Heart right ventricle (tissue), 16 donors: ENCODE data around the gene EEFSEC. TPM values are rescaled to one million over a fixed set of nuclear protein-coding genes. Genes with fewer than 3 reads are reported as not detected.

Experiments
- ATAC-seq, 8 donors: fragments of 200-7000 bp; cut with Tn5 transposase; one replicate each; pipeline ENCODE4 v1.9.1; 2020; ENCODE audit warnings: mild to moderate bottlenecking in 8 of 8, moderate library complexity in 8 of 8, moderate number of reproducible peaks in 1 of 8
- DNase-seq, 2 donors: peaks; one replicate each; pipeline ENCODE4 v3.0.0-alpha.2; 2020
- H3K27ac ChIP-seq, 10 donors: fragments of 200-600 bp; sonication (generic) in 2 of 10; one replicate each; pipeline versions ENCODE4 v1.5.0 to v1.8.0; 2020 to 2022; ENCODE audit warnings: mild to moderate bottlenecking in 3 of 10
- H3K27me3 ChIP-seq, 7 donors: fragments of 200-600 bp; one replicate each; pipeline ENCODE4 v1.8.0; 2021 to 2022; ENCODE audit warnings: mild to moderate bottlenecking in 2 of 7
- H3K36me3 ChIP-seq, 9 donors: fragments of 200-600 bp; sonication (generic) in 1 of 9; one replicate each; pipeline versions ENCODE4 v1.5.0 to v1.8.0; 2020 to 2022; ENCODE audit warnings: mild to moderate bottlenecking in 2 of 9
- H3K4me1 ChIP-seq, 9 donors: fragments of 200-600 bp; sonication (generic) in 1 of 9; one replicate each; pipeline versions ENCODE4 v1.5.0 to v1.8.0; 2020 to 2022; ENCODE audit warnings: mild to moderate bottlenecking in 4 of 9
- H3K4me3 ChIP-seq, 10 donors: fragments of 200-600 bp; sonication (generic) in 2 of 10; one replicate each; pipeline versions ENCODE4 v1.5.0 to v1.8.0; 2020 to 2022; ENCODE audit warnings: mild to moderate bottlenecking in 7 of 10, moderate library complexity in 2 of 10
- H3K9me3 ChIP-seq, 11 donors: fragments of 200-600 bp in 10 of 11; sonication (generic) in 2 of 11; one replicate each; pipeline versions ENCODE4 v1.5.0 to v1.8.0; 2013 to 2022; ENCODE audit warnings: mild to moderate bottlenecking in 2 of 11, control low read depth in 1 of 11, moderate library complexity in 1 of 11
- CTCF ChIP-seq, 9 donors: fragments of 200-600 bp; sonication (generic) in 2 of 9; IDR thresholded peaks; one replicate each; pipeline versions ENCODE4 v1.5.0 to v1.8.0; 2021 to 2022; ENCODE audit warnings: antibody characterized with exemption in 9 of 9, mild to moderate bottlenecking in 5 of 9, moderate library complexity in 1 of 9
- WGBS, 2 donors: extraction: QIAGEN DNeasy Blood & Tissue Kit; methylation state at CpG; one replicate each; pipeline ENCODE4 v1.1.7; 2013; ENCODE audit warnings: inconsistent platforms in 1 of 2; 5-methylcytosine and 5-hydroxymethylcytosine counted together
- intact Hi-C, 10 donors: fragments of 100-400 bp; cut with DNase I; formaldehyde crosslinking; loops; one replicate each; pipeline versions ENCODE4 v1.11.1 to v1.14.2; 2022
- polyA plus RNA-seq, 2 donors: library from polyadenylated mRNA; stranded (reverse); fragments of 200-250 nt; gene quantifications; one replicate each; pipeline ENCODE4 v1.2.3, GENCODE V29; 2013
- total RNA-seq, 10 donors: library from RNA; stranded (reverse); fragmentation: NEBNext Ultra II Directional in 3 of 10; extraction: Animal tissue kit (Norgen Biotek cat#: 25700) in 3 of 10; gene quantifications; one replicate each; pipeline versions ENCODE4 v1.2.1 to v1.2.4, GENCODE V29; 2021 to 2023
- donor health status: Arrhythmogenic right ventricular cardiomyopathy.
- donor health status: ischemic (EF 13 %, LVEDD 7.1; RV severe dilation, severe dysfunction).
- donor health status: healthy with polysubstance abuse.
- donor health status: DM: no; HTN: yes; CAD: no.
- donor health status: DM: no; HTN: no; CAD: no.
- donor health status: ischemic (EF 25% LVEDD 6.9; RV normal size, moderate dysfunction).
- donor health status: ischemic (EF 25% LVEDD 5.7; RV mildly dilated, moderate dysfunction).
- donor health status: healthy.
- donor health status: DM: yes; HTN: yes; CAD: no.
- donor health status: Ischemic cardiomyopathy.
- donor health status: ischemic (EF 35%, LVEDD 5.7; RV mildly dilated, moderate dysfunction).
- donor health status: nonischemic (EF 11% LVEDD 7.7; RV severe dilation, severe dysfunction).
- donor health status: DM: yes; HTN: yes; CAD: no.
- donor health status: PGD.
- donor health status: ischemic (EF 29% LVEDD 5.4; RV normal size, mild dysfunction).
- donor health status: nonischemic (EF 23%, LVEDD 6.1; RV moderate dilation, normal function).

Gene EEFSEC
- total and polyA plus RNA-seq, 12 donors, result 16.5 to 29.5 (median 25.0) TPM

- intact Hi-C loops, result no loop called here
These were observed 221.6 kb downstream of the EEFSEC start for GRCh38 chr3:128374746-128375445.

GRCh38 chr3:128376516-128376915 is 223.2 kb downstream of the EEFSEC start:
- Histone ChIP-seq H3K4me3 (no peak overlapping the region), H3K9me3 (no peaks in the 10 kb centered on the region), H3K27ac (no peak overlapping the region), H3K36me3 (no peaks in the 10 kb centered on the region), H3K27me3 (no peaks in the 10 kb centered on the region), H3K4me1 (peaks cover 7 to 34% (median 20%) of the 10 kb centered on the region in 9 donors)
- DNase-seq, result no peak
- no peak for ATAC-seq
- no peak for TF ChIP-seq CTCF (IDR thresholded peaks at IDR 0.05)
- intact Hi-C loops, result no loop called here

More at GRCh38 chr3:128374746-128375445, 221.6 kb downstream of the EEFSEC start:
- TF ChIP-seq CTCF (IDR thresholded peaks at IDR 0.05), result no peak
- Histone ChIP-seq H3K4me1 (peaks cover 10 to 40% (median 29%) of the 10 kb centered on the region in 9 donors), H3K36me3 (no peaks in the 10 kb centered on the region), H3K4me3 (no peak overlapping the region), H3K9me3 (no peaks in the 10 kb centered on the region), H3K27me3 (no peaks in the 10 kb centered on the region), H3K27ac (no peak overlapping the region)
- WGBS, 2 donors, result 70 to 87% methylated on average over 2 of the region's 2 CpGs
- ATAC-seq (no peak), DNase-seq (no peak)

- no peaks in the 10 kb centered on the region for H3K36me3 ChIP-seq
- H3K27me3 ChIP-seq, result no peaks in the 10 kb centered on the region
- peak; percentile 15 to 77 (median 60) for ATAC-seq
- H3K4me1 ChIP-seq, result peaks cover 15 to 57% (median 38%) of the 10 kb centered on the region in 9 donors
- intact Hi-C loops, result no loop called here
- WGBS, 2 donors, result 43 to 61% methylated on average over 10 of the region's 10 CpGs
- no peaks in the 10 kb centered on the region for H3K9me3 ChIP-seq
- DNase-seq, result peak; percentile 47 to 52
- peak overlapping the region; percentile 52 to 85 (median 72) for H3K27ac ChIP-seq
- no peak for TF ChIP-seq CTCF (IDR thresholded peaks at IDR 0.05)
- H3K4me3 ChIP-seq, result no peak overlapping the region
These were observed 225.5 kb downstream of the EEFSEC start for GRCh38 chr3:128378631-128379347.

- DNase-seq (no peak), ATAC-seq (no peak)
- TF ChIP-seq CTCF (IDR thresholded peaks at IDR 0.05), result no peak
- Histone ChIP-seq H3K9me3 (no peaks in the 10 kb centered on the region), H3K27ac (peak overlapping the region in 9 of 10 donors; percentile 54 to 85 (median 73)), H3K4me3 (no peak overlapping the region), H3K4me1 (peaks cover 15 to 65% (median 46%) of the 10 kb centered on the region in 9 donors), H3K27me3 (no peaks in the 10 kb centered on the region), H3K36me3 (no peaks in the 10 kb centered on the region)
- WGBS, 2 donors, result 79 to 82% methylated on average over 12 of the region's 12 CpGs
- intact Hi-C loops, result no loop called here
These were observed 226.3 kb downstream of the EEFSEC start for GRCh38 chr3:128379367-128380160.
